ENCODE data around the gene CALML4.
"Not testable (repeated sequence)": the region's sequence is repeated elsewhere in the genome, so short reads cannot be mapped to it uniquely, and the experiment has no call there.

CALML4 gene

GRCh38 chr15:68225442-68225841, 20.3 kb upstream of the CALML4 start:
- FAIRE-seq; DNase-seq (ENCODE audit: insufficient read length, low spot score): not testable (repeated sequence)

GRCh38 chr15:68224546-68225250, 19.6 kb upstream of the CALML4 start:
- FAIRE-seq = peak; percentile 84
- no peak for DNase-seq (ENCODE audit: insufficient read length, low spot score)

GRCh38 chr15:68224108-68224507, 19.0 kb upstream of the CALML4 start:
- no peak for DNase-seq (ENCODE audit: insufficient read length, low spot score)
- no peak for FAIRE-seq

GRCh38 chr15:68223171-68223570, 18.0 kb upstream of the CALML4 start:
- FAIRE-seq = no peak

GRCh38 chr15:68222432-68222743, 17.3 kb upstream of the CALML4 start:
- FAIRE-seq; DNase-seq (ENCODE audit: insufficient read length, low spot score): not testable (repeated sequence)

More at GRCh38 chr15:68223171-68223570, 18.0 kb upstream of the CALML4 start:
- DNase-seq (ENCODE audit: insufficient read length, low spot score) = no peak

- DNase-seq (ENCODE audit: insufficient read length, low spot score); FAIRE-seq: not testable (repeated sequence)
Observed at GRCh38 chr15:68221530-68222431, 16.6 kb upstream of the CALML4 start.

GRCh38 chr15:68220967-68221366, 15.8 kb upstream of the CALML4 start:
- DNase-seq (ENCODE audit: insufficient read length, low spot score) = no peak
- FAIRE-seq = no peak

GRCh38 chr15:68220489-68220888, 15.4 kb upstream of the CALML4 start:
- DNase-seq (ENCODE audit: insufficient read length, low spot score) = no peak
- no peak for FAIRE-seq

GRCh38 chr15:68218847-68219798, 14.0 kb upstream of the CALML4 start:
- DNase-seq (ENCODE audit: insufficient read length, low spot score) (no peak), FAIRE-seq (no peak)

- FAIRE-seq (no peak), DNase-seq (ENCODE audit: insufficient read length, low spot score) (no peak)
Observed at GRCh38 chr15:68218331-68218730, 13.2 kb upstream of the CALML4 start.

GRCh38 chr15:68217341-68217740, 12.2 kb upstream of the CALML4 start:
- FAIRE-seq (no peak), DNase-seq (ENCODE audit: insufficient read length, low spot score) (no peak)

GRCh38 chr15:68214838-68215254, 9.7 kb upstream of the CALML4 start:
- DNase-seq (ENCODE audit: insufficient read length, low spot score) (no peak), FAIRE-seq (no peak)

- no peak for FAIRE-seq
- DNase-seq (ENCODE audit: insufficient read length, low spot score) = no peak
Observed at GRCh38 chr15:68213991-68214837, 9.1 kb upstream of the CALML4 start.

GRCh38 chr15:68213491-68213845, 8.3 kb upstream of the CALML4 start:
- not testable (repeated sequence) for FAIRE-seq; DNase-seq (ENCODE audit: insufficient read length, low spot score)

GRCh38 chr15:68211656-68212320, 6.7 kb upstream of the CALML4 start:
- DNase-seq (ENCODE audit: insufficient read length, low spot score) (no peak), FAIRE-seq (no peak)

- peak; percentile 55 for DNase-seq (ENCODE audit: insufficient read length, low spot score)
Observed at GRCh38 chr15:68210821-68211655, 5.9 kb upstream of the CALML4 start.

GRCh38 chr15:68210409-68210756, 5.3 kb upstream of the CALML4 start:
- FAIRE-seq = no peak

More at GRCh38 chr15:68210821-68211655, 5.9 kb upstream of the CALML4 start:
- no peak for FAIRE-seq

GRCh38 chr15:68209735-68210408, 4.7 kb upstream of the CALML4 start:
- FAIRE-seq (peak; percentile 72), DNase-seq (ENCODE audit: insufficient read length, low spot score) (peak; percentile 57)

More at GRCh38 chr15:68210409-68210756, 5.3 kb upstream of the CALML4 start:
- DNase-seq (ENCODE audit: insufficient read length, low spot score) = no peak
